K562 (cell line): ENCODE data around the gene CAPN8. TPM values are rescaled to one million over a fixed set of nuclear protein-coding genes. Genes with fewer than 3 reads are reported as not detected.

ENCODE experiments used
- ATAC-seq: fragments of 200-7000 bp; cut with Tn5 transposase; 3 replicates; pipeline ENCODE4 v1.9.1; 2020; ENCODE audit warnings: moderate library complexity
- BruUV-seq: library from RNA; stranded (reverse); fragments of 400-500 nt; replicated peaks from 2 replicates; lab custom pipeline; 2021; lab: Mats Ljungman, UMichigan
- CTCF ChIA-PET: fragments of 300-600 bp; formaldehyde crosslinking; extraction: SDS; loops from one replicate; lab custom pipeline; 2021; ENCODE audit warnings: low intra/inter-chr PET ratio; lab: Yijun Ruan, JAX
- POLR2A ChIA-PET: fragments of 300-600, 350-650 bp; sonication (Branson Sonifier 250); formaldehyde crosslinking; extraction: SDS; loops from one replicate; lab custom pipeline; 2021; ENCODE audit warnings: antibody characterized with exemption, inconsistent platforms; lab: Yijun Ruan, JAX
- DNase-seq, 4 experiments: peaks; one replicate each; pipeline versions ENCODE4 v3.0.0 to v3.0.0-alpha.2; 2011 to 2018; ENCODE audit warnings: low spot score in 3 of 4, mixed read lengths in 3 of 4; ENCODE audit errors: extremely low read depth in 1 of 4
- FAIRE-seq: peaks from 2 replicates; lab custom pipeline; 2011; peaks lifted over from hg19 to GRCh38; lab: Jason Lieb, UNC
- H2AFZ ChIP-seq: 2 replicates; pipeline ENCODE4 v1.6.0; 2011; ENCODE audit warnings: low read depth, low read length, control low read depth, inconsistent platforms
- H3K27ac ChIP-seq: fragments of 200-600 bp; 3 replicates; pipeline ENCODE4 v1.8.0; 2011; ENCODE audit warnings: low read depth, mild to moderate bottlenecking, control low read depth, inconsistent platforms, low read length, moderate library complexity, mixed read lengths; ENCODE audit errors: extremely low read depth
- H3K27me3 ChIP-seq, 2 experiments: fragments of 300-600 bp in 1 of 2; 2 replicates in 1 of 2; 3 replicates in 1 of 2; pipeline versions ENCODE4 v1.6.0 to v1.8.0; 2011; ENCODE audit warnings: inconsistent platforms in 2 of 2, low read length in 2 of 2, mild to moderate bottlenecking in 1 of 2, mixed read lengths in 1 of 2, moderate library complexity in 1 of 2; ENCODE audit not compliant: control insufficient read depth in 2 of 2, insufficient read depth in 2 of 2
- H3K36me3 ChIP-seq: fragments of 300-600 bp; 3 replicates; pipeline ENCODE4 v1.8.0; 2011; ENCODE audit warnings: mild to moderate bottlenecking, low read length, inconsistent platforms; ENCODE audit not compliant: control insufficient read depth, insufficient read depth
- H3K4me1 ChIP-seq, 2 experiments: fragments of 200-600 bp in 1 of 2; replicated peaks in 1 of 2; 2 replicates in 1 of 2; 3 replicates in 1 of 2; pipeline versions ENCODE4 v1.5.1 to v1.8.0; 2011; ENCODE audit warnings: inconsistent platforms in 2 of 2, low read length in 2 of 2, mild to moderate bottlenecking in 1 of 2, mixed read lengths in 1 of 2, moderate library complexity in 1 of 2; ENCODE audit not compliant: control insufficient read depth in 2 of 2, insufficient read depth in 2 of 2
- H3K4me2 ChIP-seq: 2 replicates; pipeline ENCODE4 v1.6.1; 2011; ENCODE audit warnings: low read length, control low read depth, inconsistent platforms, mixed read lengths; ENCODE audit not compliant: insufficient read depth
- H3K4me3 ChIP-seq: fragments of 200-600 bp; sonication (generic), shearing (Covaris generic); 2 replicates; pipeline ENCODE4 v1.5.1; 2016; ENCODE audit warnings: control low read depth, inconsistent platforms
- H3K79me2 ChIP-seq: fragments of 200-600 bp; 3 replicates; pipeline ENCODE4 v1.8.0; 2011; ENCODE audit warnings: low read length, inconsistent platforms; ENCODE audit not compliant: control insufficient read depth, insufficient read depth
- H3K9ac ChIP-seq, 2 experiments: 2 replicates each; pipeline versions ENCODE4 v1.6.0 to v1.6.1; 2011; ENCODE audit warnings: low read depth in 2 of 2, low read length in 2 of 2, control low read depth in 1 of 2, inconsistent platforms in 1 of 2, mild to moderate bottlenecking in 1 of 2, mixed read lengths in 1 of 2; ENCODE audit not compliant: insufficient read depth in 1 of 2
- H3K9me1 ChIP-seq: one replicate; pipeline ENCODE4 v1.6.0; 2011; ENCODE audit warnings: inconsistent platforms, mild to moderate bottlenecking, low read length, moderate library complexity; ENCODE audit not compliant: control insufficient read depth, insufficient read depth
- H3K9me3 ChIP-seq: replicated peaks from 2 replicates; pipeline ENCODE4 v1.5.1; 2011; ENCODE audit warnings: low read depth, low read length, inconsistent platforms; ENCODE audit not compliant: control insufficient read depth, insufficient read depth
- H4K20me1 ChIP-seq: replicated peaks from 2 replicates; pipeline ENCODE4 v1.6.1; 2011; ENCODE audit warnings: low read length, inconsistent platforms, mixed read lengths; ENCODE audit not compliant: control insufficient read depth, insufficient read depth
- BMI1 ChIP-seq: fragments of 150-350 bp; IDR thresholded peaks from 2 replicates; pipeline ENCODE4 v1.6.1; 2014; ENCODE audit warnings: low read length
- CEBPZ ChIP-seq: fragments of 150-350 bp; IDR thresholded peaks from 2 replicates; pipeline ENCODE4 v1.6.1; 2014; ENCODE audit warnings: low read depth, mild to moderate bottlenecking, low read length, borderline replicate concordance
- CREM ChIP-seq: IDR thresholded peaks from 2 replicates; pipeline ENCODE4 v1.6.1; 2014; ENCODE audit warnings: antibody characterized with exemption, low read depth
- ELF2 ChIP-seq: fragments of 250-450 bp; sonication (Bioruptor Pico); IDR thresholded peaks from 2 replicates; pipeline ENCODE4 v1.5.0; 2021; ENCODE audit warnings: mild to moderate bottlenecking
- GTF2A2 ChIP-seq: IDR thresholded peaks from 2 replicates; pipeline ENCODE4 v1.6.1; 2016; ENCODE audit warnings: mild to moderate bottlenecking, missing genetic modification characterization, missing compliant biosample characterization
- MTA2 ChIP-seq: fragments of 450-650 bp; IDR thresholded peaks from 2 replicates; pipeline ENCODE4 v1.6.1; 2016; ENCODE audit warnings: low read depth
- SNIP1 ChIP-seq: fragments of 450-650 bp; IDR thresholded peaks from 2 replicates; pipeline ENCODE4 v1.7.1; 2017; ENCODE audit warnings: low read depth, mild to moderate bottlenecking
- STAT5B ChIP-seq: fragments of 250-450 bp; sonication (Bioruptor Pico); IDR thresholded peaks from 2 replicates; pipeline ENCODE4 v1.8.0; 2021; ENCODE audit warnings: mild to moderate bottlenecking, inconsistent platforms
- TSHZ1 ChIP-seq: fragments of 250-450 bp; sonication (Bioruptor Pico); IDR thresholded peaks from 2 replicates; pipeline ENCODE4 v1.4.0; 2020; ENCODE audit warnings: mild to moderate bottlenecking, moderate library complexity
- ZSCAN32 ChIP-seq: fragments of 450-650 bp; formaldehyde crosslinking; IDR thresholded peaks from 2 replicates; pipeline ENCODE4 v1.4.0; 2020; ENCODE audit warnings: mild to moderate bottlenecking, moderate library complexity
- WGBS: fragments of 100-300 bp; shearing (Covaris generic); methylation state at CpG from one replicate; pipeline ENCODE4 v1.1.6; 2016; ENCODE audit warnings: low coverage, mixed read lengths; ENCODE audit not compliant: insufficient coverage; ENCODE audit errors: missing lambda C conversion rate; 5-methylcytosine and 5-hydroxymethylcytosine counted together
- in situ Hi-C: fragments of 300-500 bp; cut with MboI; formaldehyde crosslinking; loops from 4 replicates; pipeline ENCODE4 v1.15.0; 2018; ENCODE audit warnings: inconsistent platforms, mixed read lengths
- intact Hi-C: fragments of 100-400 bp; cut with micrococcal nuclease; formaldehyde crosslinking; loops from 2 replicates; pipeline ENCODE4 v1.14.2; 2022
- polyA plus RNA-seq, 8 experiments: library from polyadenylated mRNA; depleted of rRNA in 4 of 8; stranded (reverse) in 5 of 8; unstranded in 3 of 8; fragments of >200 nt; fragmentation: Nextera tagmentation in 2 of 8; fragmentation: Illumina TruSeq in 1 of 8; extraction: Ambion mirVana in 2 of 8; extraction: Trizol in 1 of 8; gene quantifications; 2 replicates each; pipeline versions ENCODE4 v1.2.1 to v1.2.3, GENCODE V29; 2011 to 2014; ENCODE audit warnings: inconsistent platforms in 1 of 8, missing spikeins in 1 of 8
- total RNA-seq, 7 experiments: library from RNA; depleted of rRNA in 6 of 7; stranded (reverse); fragments of >200 nt in 6 of 7; fragmentation: Illumina TruSeq in 2 of 7; extraction: Trizol in 2 of 7; gene quantifications; 2 replicates each; pipeline versions ENCODE4 v1.2.1 to v1.2.3, GENCODE V29; 2011 to 2021; ENCODE audit warnings: low replicate concordance in 1 of 7

CAPN8 gene
- total and polyA plus RNA-seq, 9 of the 15 experiments (the other 6 are each of a cell fraction or from before 2014, with no cell fraction given) = 0.06 TPM; not detected in 8

GRCh38 chr1:223543560-223543959 lies 121.9 kb downstream of the CAPN8 start:
- Histone ChIP-seq H3K4me2 (no peak overlapping the region), H4K20me1 (no peaks in the 10 kb centered on the region), H3K27ac (no peak overlapping the region), H3K9me1 (no peaks in the 10 kb centered on the region), H3K9me3 (no peaks in the 10 kb centered on the region), H3K9ac (no peak overlapping the region)
- 1% methylated on average over 4 of the region's 4 CpGs for WGBS
- CTCF ChIA-PET = no interaction called here
- FAIRE-seq (no peak), DNase-seq (no peak)
- TF ChIP-seq BMI1 (no peak), CREM (no peak), STAT5B (no peak), SNIP1 (no peak), ELF2 (no peak)
- TF ChIP-seq, all 486 proteins: peak for 0
- no peak for ATAC-seq
- in situ Hi-C loops (no loop called here), intact Hi-C loops (no loop called here)
- Histone ChIP-seq H2AFZ (no peak overlapping the region), H3K36me3 (no peaks in the 10 kb centered on the region), H3K4me3 (no peak overlapping the region), H3K79me2 (no peaks in the 10 kb centered on the region), H3K27me3 (peaks cover 22 to 58% of the 10 kb centered on the region in 2 experiments; a peak in 4 of 5 replicates), H3K4me1 (no peaks in the 10 kb centered on the region)
- no TSS peak for BruUV-seq
- POLR2A ChIA-PET = interaction anchor here (0.7 to 1.0 kb wide), 3 partner anchors 66 to 158 kb away, joined by 3 to 4 read pairs (median 4); no protein-coding TSS in a partner anchor

- BruUV-seq = no TSS peak
- intact Hi-C loops = no loop called here
- WGBS = 1% methylated on average over 4 of the region's 4 CpGs
- TF ChIP-seq TSHZ1 (CRISPR knock-in tag) (no peak), ZSCAN32 (no peak), CEBPZ (no peak), GTF2A2 (tag) (no peak), MTA2 (no peak)
Measured at GRCh38 chr1:223542831-223543230, 122.7 kb downstream of the CAPN8 start.

More at GRCh38 chr1:223542831-223543230, 122.7 kb downstream of the CAPN8 start:
- no peaks in the 10 kb centered on the region for H3K36me3 ChIP-seq
- H3K4me3 ChIP-seq = no peak overlapping the region
- no peak for DNase-seq
- no peaks in the 10 kb centered on the region for H3K79me2 ChIP-seq
- H3K27ac ChIP-seq = no peak overlapping the region
- no peaks in the 10 kb centered on the region for H3K4me1 ChIP-seq
- in situ Hi-C loops = no loop called here
- H3K9me3 ChIP-seq = no peaks in the 10 kb centered on the region
- no peak overlapping the region for H3K4me2 ChIP-seq
- no peak overlapping the region for H3K9ac ChIP-seq
- no peak for ATAC-seq
- peaks cover 22 to 57% of the 10 kb centered on the region in 2 experiments; a peak in 4 of 5 replicates for H3K27me3 ChIP-seq
- FAIRE-seq = no peak
- ChIA-PET POLR2A (interaction anchor here (0.7 to 1.0 kb wide), 5 partner anchors 9 to 158 kb away, joined by 3 to 4 read pairs (median 3); no protein-coding TSS in a partner anchor), CTCF (no interaction called here)
- H4K20me1 ChIP-seq = no peaks in the 10 kb centered on the region
- no peaks in the 10 kb centered on the region for H3K9me1 ChIP-seq
- no peak overlapping the region for H2AFZ ChIP-seq
